DMS 273 (cell line): Measurements from ENCODE around the gene SCIMP.
"Not testable (repeated sequence)": the region's sequence is repeated elsewhere in the genome, so short reads cannot be mapped to it uniquely, and the experiment has no call there.

Experiments
- DNase-seq: peaks from one replicate; lab custom pipeline; 2025; ENCODE audit not compliant: unreplicated experiment; lab: John Stamatoyannopoulos, UW

Gene SCIMP

DNA sequence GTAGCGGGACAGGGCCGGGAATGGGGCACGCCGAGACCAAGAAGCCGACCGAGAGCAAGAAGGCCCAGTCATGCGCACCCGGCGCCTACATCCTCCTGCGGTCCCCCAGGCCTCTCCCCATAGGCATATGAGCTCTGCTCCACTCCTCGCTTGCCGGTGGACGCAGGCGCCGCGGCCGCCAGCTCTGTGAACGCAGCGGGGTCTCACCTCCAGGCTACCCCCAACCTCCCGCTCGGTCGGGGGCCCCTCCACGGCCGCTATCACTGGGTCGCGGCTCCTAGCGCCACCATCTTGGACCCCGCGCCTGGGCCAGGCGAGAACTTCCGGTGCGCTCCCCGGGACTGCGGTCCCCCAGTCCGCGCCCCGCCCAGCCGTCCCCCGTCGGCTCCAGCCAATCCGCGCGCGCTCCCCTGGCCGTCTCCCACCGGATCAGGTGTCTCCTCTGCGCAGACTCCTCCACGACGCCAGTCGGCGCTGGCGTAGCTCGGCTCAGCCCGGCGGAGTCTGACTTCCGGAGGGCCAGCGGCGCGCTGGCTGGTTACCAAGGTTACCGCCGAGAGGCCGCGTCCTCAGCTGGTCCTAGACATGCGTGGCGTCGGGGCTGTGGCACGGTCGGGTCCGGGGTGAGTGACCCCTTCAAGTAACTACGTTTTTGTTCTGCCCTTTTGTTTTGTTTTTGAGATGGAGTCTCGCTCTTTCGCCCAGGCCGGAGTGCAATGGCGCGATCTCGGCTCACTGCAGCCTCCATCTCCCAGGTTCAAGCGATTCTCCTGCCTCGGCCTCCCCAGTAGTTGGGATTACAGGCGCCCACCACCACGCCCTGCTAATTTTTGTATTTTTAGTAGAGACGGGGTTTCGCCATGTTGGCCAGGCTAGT, 42.9 kb downstream of the SCIMP start, which contains the start of gene ZNF594:
TSS of gene ZNF594 (minus strand) at position 328 of the 877 bp plus-strand sequence. CDS start 7,612 bp downstream, outside the sequence.
- DNase-seq = peak; percentile 97

DNA sequence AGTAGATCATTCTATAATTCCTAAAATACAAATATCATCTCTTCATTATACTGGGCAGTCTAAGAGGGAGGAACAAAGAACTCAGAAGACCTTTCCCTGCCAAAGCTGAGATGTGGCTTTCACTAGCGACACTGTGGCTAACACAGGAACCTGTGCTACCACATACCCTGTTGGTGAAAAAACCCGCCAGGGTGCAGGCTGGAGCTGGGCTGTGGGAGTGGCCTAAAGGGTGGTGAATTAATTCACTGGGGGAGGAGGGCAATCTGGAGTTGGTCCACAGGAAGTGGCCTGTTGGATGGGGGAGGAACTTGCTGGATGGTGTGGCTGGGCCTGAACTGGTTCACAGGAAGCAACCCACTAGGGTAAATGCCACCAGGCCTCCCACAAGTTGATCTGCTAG, 50.4 kb downstream of the SCIMP start:
- no peak for DNase-seq

DNA sequence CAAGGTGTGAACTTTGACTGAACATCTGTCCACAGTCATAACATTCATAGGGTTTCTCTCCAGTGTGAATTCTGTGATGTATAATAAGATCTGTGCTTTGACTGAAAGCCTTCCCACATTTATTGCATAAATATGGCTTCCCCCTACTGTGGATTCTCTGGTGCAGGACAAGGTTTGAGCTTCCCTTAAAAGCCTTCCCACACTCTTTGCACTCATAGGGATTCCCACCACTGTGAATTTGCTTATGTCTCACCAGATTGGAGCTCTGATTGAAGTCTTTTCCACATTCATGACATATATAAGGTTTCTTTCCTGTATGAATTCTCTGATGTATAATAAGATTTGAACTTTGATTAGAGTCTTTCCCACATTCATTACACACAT, 51.3 kb downstream of the SCIMP start:
- DNase-seq = no peak

DNA sequence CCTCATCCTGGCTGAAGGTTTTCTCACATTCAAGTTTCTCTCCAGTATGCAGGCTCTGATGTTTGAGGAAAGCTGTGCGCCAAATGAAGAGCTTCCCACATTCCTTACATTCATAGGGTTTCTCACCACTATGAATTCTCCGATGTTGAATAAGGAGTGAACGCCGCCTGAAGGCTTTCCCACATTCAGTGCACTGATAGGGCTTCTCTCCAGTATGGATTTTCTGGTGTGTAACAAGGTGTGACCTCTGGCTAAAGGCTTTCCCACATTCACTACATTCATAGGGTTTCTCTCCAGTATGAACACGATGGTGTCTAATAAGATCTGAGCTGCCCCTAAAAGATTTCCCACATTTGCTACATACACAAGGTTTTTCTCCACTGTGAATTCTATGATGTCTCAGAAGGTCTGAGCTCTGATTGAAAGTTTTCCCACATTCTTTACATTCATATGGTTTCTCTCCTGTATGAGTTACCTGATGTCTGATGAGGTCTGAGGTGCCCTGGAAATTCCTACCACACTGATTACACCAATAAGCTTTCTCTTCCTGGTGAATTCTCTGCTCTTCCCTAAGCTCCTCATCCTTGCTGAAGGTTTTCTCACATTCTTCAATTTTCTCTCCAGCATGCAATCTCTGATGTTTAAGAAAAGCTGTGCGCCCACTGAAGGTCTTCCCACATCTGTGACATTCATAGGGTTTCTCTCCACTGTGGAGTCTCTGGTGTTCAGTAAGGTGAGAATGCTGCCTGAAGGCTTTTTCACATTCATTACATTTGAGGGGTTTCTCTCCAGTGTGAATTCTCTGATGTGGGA, 51.9 kb downstream of the SCIMP start:
- peak; percentile 5 for DNase-seq

DNA sequence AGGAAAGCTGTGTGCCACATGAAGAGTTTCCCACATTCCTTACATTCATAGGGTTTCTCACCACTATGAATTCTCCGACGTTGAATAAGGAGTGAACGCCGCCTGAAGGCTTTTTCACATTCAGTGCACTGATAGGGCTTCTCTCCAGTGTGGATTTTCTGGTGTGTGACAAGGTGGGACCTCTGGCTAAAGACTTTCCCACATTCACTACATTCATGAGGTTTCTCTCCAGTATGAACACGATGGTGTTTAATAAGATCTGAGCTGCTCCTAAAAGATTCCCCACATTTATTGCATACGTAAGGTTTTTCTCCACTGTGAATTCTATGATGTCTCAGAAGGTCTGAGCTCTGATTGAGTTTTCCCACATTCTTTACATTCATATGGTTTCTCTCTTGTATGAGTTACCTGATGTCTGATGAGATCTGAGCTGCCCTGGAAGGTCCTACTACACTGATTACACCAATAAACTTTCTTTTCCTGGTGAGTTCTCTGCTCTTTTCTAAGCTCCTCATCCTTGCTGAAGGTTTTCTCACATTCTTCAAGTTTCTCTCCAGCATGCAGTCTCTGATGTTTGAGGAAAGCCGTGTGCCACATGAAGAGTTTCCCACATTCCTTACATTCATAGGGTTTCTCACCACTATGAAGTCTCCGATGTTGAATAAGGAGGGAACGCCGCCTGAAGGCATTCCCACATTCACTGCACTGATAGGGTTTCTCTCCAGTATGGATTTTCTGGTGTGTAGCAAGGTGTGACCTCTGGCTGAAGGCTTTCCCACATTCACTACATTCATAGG, 53.0 kb downstream of the SCIMP start:
- peak; percentile 3 for DNase-seq

DNA sequence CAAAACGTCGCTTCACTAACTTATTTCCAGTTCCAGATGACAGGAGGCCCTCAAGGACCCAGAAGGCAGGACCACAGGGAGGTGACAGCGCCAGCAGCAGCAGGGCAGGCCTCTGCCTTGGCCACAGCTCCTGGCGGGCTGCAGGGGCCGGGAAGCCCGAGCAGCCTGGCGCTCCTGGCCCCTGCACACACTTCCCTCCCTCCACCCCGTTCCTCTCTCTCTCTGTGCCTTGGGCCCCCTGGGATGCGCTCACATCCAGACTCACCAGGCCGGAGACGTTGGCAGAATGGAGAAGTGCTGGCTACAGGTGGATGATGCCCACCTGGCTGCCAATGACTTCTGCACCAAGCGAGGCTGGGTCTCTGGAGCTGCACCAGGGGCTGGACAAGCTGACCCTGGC, 55.7 kb downstream of the SCIMP start:
- no peak for DNase-seq

DNA sequence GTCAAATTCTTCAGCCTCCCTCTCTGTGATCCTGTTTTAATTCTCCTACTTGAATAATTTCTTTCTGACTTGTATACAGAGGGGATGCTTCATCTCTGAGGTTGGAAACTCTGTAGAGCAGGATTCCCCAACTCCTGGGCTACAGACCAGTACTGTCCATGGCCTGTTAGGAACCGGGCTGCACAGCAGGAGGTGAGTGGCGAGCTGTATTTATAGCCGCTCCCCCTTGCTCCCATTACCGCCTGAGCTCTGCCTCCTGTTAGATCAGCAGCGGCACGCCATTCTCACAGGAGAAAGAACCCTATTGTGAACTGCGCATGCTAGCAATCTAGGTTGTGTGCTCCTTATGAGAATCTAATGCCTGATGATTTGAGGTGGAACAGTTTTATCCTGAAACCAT, 59.6 kb downstream of the SCIMP start:
- DNase-seq = not testable (repeated sequence)

DNA sequence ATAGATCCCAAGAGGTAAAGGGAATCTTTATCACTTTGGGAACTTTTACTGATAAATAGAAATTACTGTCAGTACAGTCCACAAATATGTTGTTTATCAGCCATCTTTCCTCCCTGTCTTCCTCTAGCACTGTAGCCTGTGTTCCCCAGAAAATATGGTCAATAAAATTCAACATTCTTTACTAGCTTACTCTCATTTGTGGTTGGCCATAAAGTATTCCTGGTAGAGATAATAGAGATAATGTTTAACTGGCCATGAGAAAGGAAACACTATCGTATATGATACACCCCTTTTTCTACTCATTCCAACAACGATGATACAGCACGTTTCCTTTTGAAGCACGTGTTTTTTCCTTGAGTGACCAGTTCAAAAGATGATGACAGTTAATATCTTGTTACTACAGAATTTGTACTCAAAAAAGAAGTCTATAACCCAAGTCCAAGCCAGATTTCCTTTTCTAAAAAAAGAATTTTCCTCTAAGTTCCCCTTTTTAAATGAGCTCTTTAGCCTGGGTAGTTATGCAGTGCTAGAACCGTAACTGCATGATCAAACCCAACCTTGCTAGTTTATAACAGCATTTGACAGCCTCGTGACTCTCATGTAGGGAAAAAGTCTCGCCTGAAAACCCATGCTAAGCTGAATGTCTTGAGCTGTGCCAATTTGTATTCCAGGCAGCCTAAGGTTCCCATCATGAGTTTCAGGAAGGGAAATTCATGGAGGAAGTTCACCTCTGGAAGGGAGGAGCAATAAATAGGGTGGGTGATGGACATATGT, 68.7 kb downstream of the SCIMP start:
- DNase-seq = not testable (repeated sequence)

DNA sequence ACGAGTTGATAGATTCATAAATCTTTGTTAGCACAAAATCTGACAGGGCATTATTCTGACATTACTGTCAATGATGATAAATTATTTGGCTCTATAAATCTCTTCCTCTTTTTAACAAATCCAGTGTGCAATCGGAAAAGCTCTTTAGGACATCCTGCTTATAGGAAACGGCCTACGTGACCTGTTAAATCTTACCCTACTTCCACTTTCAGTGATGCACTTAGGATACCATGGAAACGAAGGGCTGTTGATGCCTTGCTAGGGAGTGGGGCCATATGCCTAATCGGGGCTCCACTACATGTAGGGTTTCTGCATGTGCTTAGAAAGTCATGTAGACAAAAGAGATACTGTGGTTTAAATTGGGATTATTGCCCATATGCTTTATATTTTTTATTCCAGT, 70.2 kb downstream of the SCIMP start:
- no peak for DNase-seq

DNA sequence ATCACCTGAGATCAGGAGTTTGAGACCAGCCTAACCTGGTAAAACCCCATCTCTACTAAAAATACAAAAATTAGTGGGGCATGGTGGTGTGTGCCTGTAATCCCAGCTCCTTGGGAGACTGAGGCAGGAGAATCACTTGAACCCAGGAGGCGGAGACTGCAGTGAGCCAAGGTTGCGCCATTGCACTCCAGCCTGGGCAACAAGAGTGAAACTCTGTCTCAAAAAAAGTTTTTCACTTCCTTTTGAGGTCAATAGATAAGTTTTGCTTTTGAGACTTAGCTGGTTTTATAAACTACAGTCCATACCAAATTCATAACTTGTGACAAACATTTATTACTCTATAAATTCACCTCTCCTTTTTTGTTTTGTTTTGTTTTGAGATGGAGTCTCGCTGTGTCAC, 72.9 kb downstream of the SCIMP start:
- not testable (repeated sequence) for DNase-seq

DNA sequence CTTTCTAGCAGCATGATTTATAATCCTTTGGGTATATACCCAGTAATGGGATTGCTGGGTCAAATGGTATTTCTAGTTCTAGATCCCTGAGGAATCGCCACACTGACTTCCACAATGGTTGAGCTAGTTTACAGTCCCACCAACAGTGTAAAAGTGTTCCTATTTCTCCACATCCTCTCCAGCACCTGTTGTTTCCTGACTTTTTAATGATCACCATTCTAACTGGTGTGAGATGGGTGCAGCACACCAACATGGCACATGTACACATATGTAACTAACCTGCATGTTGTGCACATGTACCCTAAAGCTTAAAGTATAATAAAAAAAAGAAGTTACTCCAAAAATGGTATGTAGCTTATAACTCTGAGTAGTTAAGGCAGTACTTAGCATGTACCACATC, 74.0 kb downstream of the SCIMP start:
- DNase-seq = not testable (repeated sequence)
